HG02885 (cell line): Measurements from ENCODE around the gene ISM2.
"Not testable (repeated sequence)": the region's sequence is repeated elsewhere in the genome, so short reads cannot be mapped to it uniquely, and the experiment has no call there.

Experiments
- ATAC-seq: cut with Tn5 transposase; IDR thresholded peaks from one replicate; pipeline ENCODE4 v1.9.1; 2021; ENCODE audit warnings: mild to moderate bottlenecking; ENCODE audit not compliant: unreplicated experiment, poor library complexity

Gene ISM2

DNA sequence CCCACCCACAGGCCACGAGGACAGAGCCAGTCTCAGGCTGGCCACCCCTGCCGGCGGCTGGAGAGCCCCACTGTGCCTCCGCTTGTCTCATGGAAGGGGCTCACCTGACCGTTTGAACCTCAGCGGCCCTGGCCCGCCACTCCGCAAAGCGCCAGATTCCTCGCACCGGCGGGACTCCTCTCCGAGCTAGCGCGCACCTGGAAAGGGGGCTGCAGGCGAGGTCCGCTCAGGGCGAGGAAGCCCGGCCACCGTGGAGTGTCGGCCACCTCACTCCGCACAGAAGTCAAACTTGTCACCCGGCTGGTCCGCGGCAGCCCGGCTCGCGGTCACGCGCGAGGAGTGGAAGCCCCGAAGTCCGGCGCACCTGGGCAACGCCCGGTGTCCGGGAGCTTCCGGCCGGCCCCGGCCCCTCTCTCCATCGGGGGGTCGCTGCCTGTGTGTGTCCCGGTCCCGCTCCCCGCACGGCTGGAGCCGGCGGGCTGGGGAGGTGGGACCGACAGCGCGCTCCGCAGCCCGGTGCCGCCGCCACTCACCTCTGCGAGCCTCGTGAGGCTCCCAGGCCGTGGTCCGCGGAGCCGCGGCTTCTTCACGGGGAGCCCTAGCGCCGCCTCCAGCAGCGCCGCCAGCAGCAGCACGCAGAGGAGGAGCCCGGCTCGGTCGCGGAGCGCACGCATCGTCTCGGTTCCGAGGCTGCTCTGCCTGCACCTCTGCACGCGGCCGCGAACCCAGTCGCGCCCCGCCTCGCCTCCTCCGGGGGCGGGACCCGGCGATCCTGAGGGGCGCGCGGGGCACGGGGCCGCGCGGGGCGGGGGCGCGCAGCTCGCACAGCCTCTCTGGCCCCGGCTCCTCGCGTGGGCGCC, at the start of gene ISM2:
Gene ISM2, minus strand, starts transcription at position 697 of the 860 bp plus-strand sequence. Its CDS starts 23 bp downstream, at position 674.
- ATAC-seq, result peak; percentile 78

DNA sequence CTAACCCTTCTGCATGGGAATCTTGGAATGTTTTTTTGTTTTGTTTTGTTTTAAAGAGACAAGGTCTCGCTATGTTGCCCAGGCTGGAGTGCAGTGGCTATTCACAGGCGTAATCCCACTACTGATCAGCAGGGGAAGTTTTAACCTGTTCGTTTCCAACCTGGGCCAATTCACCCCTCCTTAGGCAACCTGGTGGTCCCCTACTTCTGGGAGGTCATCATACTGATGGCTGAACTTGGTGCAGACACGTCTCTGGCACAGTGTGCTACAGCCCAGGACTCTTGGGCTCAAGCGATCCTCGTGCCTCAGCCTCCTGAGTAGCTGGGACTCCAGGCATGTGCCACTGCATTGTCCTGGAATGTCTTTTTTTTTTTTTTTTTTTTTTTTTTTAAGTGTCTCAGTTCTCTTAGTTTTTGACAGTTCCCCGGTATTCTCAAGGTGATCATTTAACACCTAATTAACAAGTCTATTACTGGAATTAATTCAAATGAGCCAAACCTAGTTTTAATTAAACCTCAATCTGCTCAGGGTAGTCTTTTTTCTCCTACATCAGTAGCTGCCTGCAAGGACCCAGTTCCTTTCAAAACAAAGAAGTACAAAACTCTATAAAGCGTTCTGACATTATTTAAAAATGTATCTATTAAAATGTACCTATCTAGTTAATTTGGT, 49.0 kb upstream of the ISM2 start:
- no peak for ATAC-seq

DNA sequence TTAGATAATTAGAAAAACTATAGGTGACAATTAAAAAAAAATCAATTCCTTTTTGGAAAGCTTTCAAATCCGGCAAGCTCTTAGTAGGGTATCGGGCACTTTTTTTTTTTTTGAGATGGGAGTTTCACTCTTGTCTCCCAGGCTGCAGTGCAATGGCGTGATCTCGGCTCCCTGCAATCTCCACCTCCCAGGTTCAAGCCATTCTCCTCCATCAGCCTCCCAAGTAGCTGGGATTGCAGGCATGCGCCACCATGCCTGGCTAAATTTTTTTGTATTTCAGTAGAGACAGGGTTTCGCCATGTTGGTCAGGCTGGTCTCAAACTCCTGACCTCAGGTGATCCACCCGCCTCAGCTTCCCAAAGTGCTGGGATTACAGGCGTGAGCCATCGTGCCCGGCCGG, 46.6 kb upstream of the ISM2 start:
- ATAC-seq, result not testable (repeated sequence)

DNA sequence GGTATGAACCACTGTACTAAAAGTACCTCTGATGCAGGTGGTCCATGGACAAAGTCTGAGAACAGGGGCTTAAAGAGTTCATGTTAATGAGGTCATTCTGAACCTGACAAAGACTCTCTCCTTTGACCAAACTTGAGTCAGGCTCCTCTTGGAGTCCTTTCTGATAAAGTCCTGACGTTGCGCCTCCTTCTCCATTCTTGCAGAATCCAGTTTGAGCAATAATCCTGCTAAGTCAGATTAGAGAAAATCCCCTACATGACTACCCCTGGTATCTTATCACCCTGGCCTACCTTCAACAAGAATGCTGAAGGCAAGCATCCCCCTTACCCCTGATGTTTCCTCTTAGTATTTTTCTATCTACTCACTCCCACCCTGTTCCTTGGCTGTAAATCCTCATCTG, 46.0 kb upstream of the ISM2 start:
- no peak for ATAC-seq

DNA sequence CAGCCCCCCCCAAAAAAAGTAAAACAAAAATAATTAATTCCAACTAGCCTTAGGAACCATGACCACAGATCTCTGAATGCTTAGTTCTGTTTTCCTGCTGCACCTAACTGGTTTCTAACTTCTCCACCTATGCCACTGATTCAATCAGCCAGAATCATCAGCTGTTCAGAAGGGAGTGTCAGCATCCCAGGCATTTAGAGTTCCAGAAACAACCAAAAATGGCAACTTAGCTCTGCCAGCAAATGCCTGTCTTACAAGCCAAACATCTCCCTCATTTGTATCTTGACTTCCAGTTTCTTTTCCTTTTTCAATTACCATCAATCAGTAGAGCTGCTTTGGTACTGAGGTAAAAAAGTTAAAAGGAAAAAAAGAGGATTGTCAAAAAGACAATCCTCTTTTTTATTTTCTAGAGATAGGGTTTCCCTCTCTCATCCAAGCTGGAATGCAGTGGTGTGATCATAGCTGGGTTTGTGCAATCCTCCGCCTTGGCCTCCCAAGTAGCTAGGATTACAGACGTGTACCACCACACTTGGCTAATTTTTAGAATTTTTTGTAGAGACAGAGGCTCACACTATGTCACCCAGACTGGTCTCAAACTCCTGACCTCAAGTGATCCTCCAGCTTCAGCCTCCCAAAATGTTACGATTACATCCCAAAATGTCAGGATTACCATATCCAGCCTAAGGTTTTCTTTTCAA, 45.2 kb upstream of the ISM2 start:
- ATAC-seq, result no peak

DNA sequence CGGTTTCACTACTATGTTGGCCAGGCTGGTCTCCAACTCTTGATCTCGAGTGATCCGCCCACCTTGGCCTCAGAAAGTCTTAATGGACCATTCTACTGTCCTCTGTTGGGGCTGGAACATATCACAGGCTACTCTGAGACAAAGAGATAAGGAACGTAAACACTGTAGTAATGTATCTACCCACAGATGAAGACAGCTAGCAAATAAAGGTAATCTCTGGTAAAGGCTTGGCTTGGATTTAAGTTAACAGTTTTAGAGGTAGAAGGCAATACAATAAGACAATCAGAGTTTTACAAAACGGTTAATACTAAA, 44.6 kb upstream of the ISM2 start:
- no peak for ATAC-seq

DNA sequence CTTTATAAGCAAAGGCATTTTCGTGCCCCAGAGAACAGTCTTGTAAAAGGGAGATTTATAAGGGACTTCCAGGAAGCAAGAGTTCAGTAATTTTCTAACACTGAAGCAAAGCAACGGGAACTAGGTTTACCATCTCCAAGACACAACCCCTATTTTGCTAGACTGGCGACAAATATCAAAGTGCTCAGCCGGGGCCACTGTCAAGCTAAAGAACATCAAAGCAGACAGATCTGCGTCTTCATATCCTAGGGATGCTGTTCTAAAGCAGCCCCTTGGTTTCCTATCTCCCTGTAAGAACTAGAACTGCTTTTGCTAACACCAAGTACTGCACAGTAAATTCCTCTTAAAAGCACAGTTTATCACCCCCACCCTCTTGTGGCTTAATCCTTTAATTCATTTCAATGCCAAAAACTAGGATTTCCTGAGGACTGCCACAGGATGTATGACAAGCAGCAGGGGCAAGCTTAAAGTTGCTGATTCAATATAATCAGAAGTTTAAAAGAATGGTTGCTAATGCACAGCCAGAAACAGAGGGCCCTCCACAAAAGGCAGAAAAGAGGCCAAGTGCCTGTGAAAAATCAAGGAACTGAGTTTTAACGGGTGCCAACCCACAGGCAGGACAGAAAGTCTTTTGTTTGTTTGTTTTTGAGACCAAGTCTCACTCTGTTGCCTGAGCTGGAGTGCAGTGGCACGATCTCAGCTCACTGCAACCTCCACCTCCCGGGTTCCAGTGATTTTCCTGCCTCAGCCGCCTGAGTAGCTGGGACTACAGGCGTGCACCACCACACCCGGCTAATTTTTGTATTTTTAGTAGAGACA, 44.0 kb upstream of the ISM2 start:
- ATAC-seq, result no peak

DNA sequence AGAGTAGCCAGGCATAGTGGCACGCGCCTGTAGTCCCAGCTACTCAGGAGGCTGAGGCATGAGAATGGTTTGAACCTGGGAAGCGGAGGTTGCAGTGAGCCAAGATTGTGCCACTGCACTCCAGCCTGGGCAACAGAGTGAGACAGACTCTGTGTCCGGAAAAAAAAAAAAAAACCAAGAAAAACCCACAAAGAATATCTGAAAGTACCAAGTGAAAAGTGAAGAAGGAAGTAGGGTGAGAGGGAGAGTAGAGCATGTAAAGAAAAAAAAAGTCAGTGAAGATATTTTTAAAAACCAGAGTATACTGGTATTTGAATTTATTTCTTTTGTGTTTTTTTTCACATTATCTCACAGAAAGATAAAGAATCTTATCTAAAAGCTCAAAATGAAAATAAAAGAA, 43.3 kb upstream of the ISM2 start:
- ATAC-seq, result peak; percentile 75

DNA sequence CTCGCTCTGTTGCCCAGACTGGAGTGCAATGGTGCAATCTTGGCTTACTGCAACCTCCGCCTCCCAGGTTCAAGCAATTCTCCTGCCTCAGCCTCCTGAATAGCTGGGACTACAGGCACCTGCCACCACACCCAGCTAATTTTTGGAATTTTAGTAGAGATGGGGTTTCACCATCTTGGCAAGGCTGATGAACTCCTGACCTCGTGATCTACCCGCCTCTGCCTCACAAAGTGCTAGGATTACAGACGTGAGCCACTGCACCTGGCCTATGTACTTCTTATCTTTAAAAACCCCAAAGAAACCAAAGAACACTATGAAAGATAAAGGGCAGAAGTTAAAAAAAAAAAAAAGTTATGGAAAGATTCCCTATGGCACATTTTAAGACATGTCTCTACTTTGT, 38.3 kb upstream of the ISM2 start:
- ATAC-seq, result not testable (repeated sequence)

DNA sequence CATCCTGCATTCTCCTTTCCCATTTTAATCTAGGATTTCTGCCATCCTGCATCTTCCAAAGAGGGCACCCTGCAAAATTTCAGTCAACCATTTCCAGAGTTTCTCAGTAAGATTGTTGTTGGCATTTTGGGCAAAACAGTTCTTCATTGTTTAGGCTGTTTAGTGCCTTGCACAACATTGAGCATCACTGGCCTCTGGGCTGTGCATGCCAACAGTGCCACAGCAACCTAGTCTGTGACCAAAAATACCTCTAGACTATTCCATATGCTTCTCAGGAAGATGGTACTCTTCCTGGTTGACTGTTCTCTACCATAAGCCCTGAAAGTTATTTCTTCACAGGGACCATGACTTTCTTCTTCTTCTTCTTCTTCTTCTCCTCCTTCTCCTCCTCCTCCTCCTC, 32.5 kb upstream of the ISM2 start:
- ATAC-seq, result no peak

DNA sequence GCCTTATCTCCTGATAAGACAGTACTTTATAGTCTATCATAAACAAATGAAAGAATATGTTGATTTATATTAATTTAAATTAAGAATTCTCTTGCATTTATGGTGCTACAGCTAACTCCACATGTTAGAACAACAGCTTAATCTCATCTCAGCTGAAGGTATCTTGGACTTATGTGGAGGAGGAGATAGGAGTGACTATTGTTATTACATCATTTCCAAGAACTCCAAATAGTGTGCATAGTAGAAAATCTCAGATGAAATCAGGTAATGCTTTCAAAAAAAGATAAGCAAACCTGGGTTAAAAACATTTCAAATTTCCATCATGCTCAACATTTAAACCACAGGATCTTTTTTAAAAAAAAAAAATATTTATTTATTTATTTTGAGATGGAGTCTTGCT, 31.3 kb upstream of the ISM2 start:
- ATAC-seq, result no peak

DNA sequence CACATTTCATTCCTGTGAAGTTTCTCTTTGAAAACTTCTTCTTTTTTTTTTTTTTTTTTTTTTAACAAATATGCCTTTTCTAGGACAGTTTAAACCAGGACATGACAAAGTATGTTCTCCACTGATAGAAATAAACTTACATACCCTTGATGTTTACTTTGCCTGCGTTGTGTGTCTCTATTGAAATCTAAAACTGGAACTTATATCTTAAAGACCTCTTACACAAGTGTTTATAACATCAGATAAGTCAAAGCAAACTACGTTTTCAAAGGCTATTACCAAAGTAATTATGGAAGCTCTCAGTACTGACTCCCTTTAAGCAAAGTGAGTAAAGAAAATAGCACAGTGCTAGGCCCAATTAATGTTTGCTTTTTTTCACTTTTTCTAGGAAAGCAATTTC, 30.6 kb upstream of the ISM2 start:
- ATAC-seq, result no peak

DNA sequence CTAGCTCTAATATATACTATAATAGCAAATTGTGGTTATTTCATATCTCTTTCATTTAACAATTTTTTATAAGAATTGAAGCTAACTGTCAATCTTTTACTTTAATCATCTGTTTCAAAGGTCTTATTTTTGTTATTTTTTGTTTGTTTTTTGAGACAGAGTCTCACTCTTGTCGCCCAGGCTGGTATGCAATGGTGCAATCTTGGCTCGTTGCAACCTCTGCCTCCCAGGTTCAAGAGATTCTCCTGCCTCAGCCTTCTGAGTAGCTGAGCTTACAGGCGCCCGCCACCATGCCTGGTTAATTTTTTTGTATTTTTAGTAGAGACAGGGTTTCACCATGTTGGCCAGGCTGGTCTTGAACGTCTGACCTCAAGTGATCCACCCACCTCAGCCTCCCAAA, 30.1 kb upstream of the ISM2 start:
- not testable (repeated sequence) for ATAC-seq

DNA sequence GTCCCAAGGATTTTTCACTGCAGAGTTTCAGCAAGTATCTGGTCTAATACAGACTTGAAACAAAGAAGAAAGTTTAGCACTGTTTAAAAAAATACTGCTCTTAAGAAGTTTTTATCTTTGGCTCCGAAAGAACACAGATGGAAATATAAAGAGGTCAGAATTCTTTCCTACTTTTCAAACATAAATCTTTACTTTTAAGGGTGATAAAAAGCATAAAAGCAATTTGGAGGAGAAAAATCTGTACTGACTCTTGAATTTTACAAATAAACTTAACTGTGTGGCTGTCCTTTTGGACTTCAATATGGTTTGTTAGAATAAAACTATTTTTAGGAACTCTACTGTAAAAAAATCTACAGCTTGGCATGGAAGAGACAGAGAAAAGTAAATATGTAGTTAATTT, 27.6 kb upstream of the ISM2 start:
- ATAC-seq, result no peak

DNA sequence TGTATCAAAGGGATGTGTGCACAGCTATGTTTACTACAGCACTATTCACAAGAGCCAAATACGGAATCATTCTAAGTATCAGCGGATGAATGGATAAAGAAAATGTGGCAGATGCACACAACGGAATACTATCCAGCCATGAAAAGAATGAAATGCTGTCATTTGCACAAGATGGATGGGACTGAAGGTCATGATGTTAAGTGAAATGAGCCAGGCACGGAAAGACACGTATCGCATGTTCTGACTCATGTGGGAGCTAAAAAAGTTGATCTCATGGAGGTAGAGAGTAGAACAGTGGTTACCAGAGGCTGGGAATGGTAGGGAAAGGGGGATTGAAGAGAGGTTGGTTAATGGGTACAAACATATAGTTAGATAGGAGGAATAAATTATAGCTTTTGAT, 25.9 kb upstream of the ISM2 start:
- no peak for ATAC-seq

DNA sequence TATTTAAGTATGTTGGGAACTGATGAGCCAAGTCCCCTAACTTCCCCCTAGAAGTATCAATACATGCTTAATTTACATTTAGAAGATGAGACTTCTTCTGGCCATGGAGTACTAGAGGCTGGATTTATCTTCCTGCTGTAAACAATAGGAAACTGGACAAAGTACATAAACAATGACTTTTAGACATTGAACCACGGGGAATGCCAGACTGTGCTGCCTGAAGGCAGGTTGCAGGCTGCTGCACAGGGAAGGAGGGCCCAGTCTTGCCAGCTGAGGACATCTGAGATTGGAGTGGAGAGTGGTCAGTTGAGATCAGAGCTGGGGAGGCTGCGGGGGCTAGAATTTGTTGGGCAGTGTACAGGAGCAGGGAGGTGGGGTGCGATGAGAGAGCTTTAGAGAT, 24.5 kb upstream of the ISM2 start:
- no peak for ATAC-seq

DNA sequence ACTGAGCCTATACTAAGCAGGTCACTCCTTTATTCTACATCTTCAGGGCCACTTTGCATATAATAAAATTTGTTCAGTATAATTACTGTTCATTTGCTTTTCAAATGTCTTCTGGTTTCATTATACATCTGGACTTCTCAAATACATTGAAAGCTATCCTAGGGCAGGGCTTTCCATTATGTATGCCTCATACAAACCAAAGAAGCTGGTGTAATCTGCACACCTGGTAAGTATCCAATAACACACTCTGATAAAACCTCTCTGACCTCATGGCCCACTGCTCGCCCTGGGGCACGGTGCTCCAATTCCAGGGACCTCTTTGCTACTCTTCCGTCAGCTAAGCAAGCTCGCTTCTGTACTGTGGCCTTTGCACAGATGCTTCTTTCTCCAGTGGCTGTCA, 21.9 kb upstream of the ISM2 start:
- ATAC-seq, result no peak

DNA sequence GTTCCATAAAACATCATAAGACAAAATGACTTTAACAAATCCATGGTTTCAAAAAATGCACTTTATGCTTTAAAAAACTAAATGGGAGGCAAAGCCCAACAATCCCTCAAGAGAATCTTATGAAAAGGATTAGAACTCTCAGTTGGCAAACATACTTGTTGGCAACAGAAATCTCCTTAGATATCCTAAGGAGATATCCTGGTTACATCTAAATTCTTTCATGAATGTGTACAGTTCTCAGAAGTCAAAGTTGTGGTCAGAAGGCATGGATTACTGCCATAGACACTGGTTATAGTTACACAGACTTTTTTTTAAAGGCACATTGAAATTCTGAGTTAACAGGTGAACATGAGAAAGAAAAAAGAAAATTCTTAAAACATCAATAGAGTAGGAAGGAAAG, 17.5 kb upstream of the ISM2 start:
- no peak for ATAC-seq

DNA sequence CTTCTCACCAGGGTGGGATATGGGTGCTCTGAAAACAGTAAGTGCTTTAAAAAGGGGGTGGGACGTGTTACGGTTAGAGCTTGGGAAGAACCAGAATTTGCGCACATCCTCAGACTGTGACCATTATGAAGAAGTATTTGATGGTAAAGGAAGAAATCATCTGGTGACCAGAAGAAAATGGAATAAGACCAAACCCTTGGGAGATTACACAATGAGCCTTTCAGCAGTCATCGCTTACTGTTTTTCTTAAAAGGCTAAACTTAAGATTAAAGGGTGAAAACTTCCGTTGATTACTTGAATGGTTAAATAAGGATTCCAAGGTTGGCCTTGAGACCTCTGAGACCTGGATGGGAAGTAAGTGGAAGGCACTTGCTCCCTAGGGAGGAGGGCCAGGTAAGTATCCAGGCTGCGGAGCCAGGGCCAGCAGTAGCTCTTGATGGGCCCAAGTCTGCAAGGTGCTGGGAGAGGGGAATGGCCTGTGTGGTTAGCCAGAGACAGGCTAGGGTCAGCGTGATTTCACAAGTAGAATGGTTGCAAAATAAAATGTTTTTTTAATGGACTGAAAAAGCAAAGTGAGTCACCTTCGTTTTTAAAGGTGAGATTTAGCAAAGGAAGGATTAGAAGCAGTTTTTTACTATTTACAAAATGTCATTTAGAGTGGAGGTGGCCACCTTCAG, 13.0 kb upstream of the ISM2 start:
- no peak for ATAC-seq

DNA sequence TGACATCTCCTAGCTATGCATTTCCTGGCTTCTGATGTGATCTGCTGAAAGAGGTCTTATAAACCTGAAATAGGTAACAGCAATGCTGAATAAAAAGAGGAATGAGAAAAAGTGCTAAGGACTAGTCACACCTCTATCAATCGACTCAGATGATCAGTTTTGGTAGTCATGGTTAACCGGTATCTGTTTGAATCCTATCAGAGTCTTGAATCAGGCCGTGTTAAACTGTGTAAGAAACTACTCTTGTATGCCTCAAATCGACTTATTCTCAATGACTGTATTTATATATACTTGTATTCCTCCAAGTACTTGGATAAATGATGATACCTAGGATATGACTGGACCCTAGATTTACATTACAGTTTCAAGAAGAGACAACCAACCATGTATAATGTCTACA, 10.8 kb upstream of the ISM2 start:
- ATAC-seq, result no peak
